Hepatocyte (in vitro differentiated cells): ENCODE data around the gene HES3.

ENCODE experiments used
- CTCF ChIP-seq: fragments of 200-600 bp; sonication (generic); IDR thresholded peaks from 2 replicates; pipeline ENCODE4 v1.5.1; 2016; ENCODE audit warnings: antibody characterized with exemption, mild to moderate bottlenecking; ENCODE audit not compliant: poor library complexity
- EZH2phosphoT487 ChIP-seq: fragments of 200-600 bp; sonication (generic); IDR thresholded peaks from one replicate; pipeline ENCODE4 v1.6.1; 2018; ENCODE audit warnings: antibody characterized with exemption, mild to moderate bottlenecking, low read depth, moderate library complexity; ENCODE audit not compliant: unreplicated experiment, severe bottlenecking

GRCh38 chr1:6221210-6221784 lies 22.7 kb upstream of the HES3 start:
- TF ChIP-seq CTCF (no peak), EZH2phosphoT487 (no peak)
